GM10248 (cell line): ENCODE results near the gene ARHGEF37.

ENCODE experiments used
- CTCF ChIA-PET: fragments of 300-600 bp; sonication (Branson Sonifier 250); formaldehyde crosslinking; extraction: SDS; loops from one replicate; lab custom pipeline; 2021; ENCODE audit warnings: antibody characterized with exemption; lab: Yijun Ruan, JAX
- POLR2A ChIA-PET: fragments of 350-650 bp; sonication (Branson Sonifier 250); formaldehyde crosslinking; extraction: SDS; loops from one replicate; lab custom pipeline; 2020; ENCODE audit warnings: antibody characterized with exemption; lab: Yijun Ruan, JAX
- DNase-seq: peaks from one replicate; pipeline ENCODE4 v3.0.0; 2012; ENCODE audit errors: extremely low spot score
- CTCF ChIP-seq: IDR thresholded peaks from 2 replicates; pipeline ENCODE4 v1.5.1; 2012; ENCODE audit warnings: mild to moderate bottlenecking, low read depth; ENCODE audit errors: extremely low read depth, missing control alignments, control extremely low read depth

The ARHGEF37 gene

GRCh38 chr5:149575131-149575530 lies 6.2 kb upstream of the ARHGEF37 start:
- no peak for TF ChIP-seq CTCF
- DNase-seq: no peak
- ChIA-PET CTCF (interaction anchor here (0.9 to 1.9 kb wide), 9 partner anchors 10 to 204 kb away, joined by 3 to 5 read pairs (median 4); no protein-coding TSS in a partner anchor), POLR2A (no interaction called here)

GRCh38 chr5:149576021-149576420 lies 5.3 kb upstream of the ARHGEF37 start:
- CTCF ChIA-PET: interaction anchor here (0.9 to 1.9 kb wide), 7 partner anchors 11 to 205 kb away, joined by 3 to 5 read pairs (median 4); no protein-coding TSS in a partner anchor
- no peak for TF ChIP-seq CTCF
- POLR2A ChIA-PET: no interaction called here
- DNase-seq: no peak

GRCh38 chr5:149578896-149579295 lies 2.4 kb upstream of the ARHGEF37 start:
- ChIA-PET CTCF (interaction anchor here (1.1 to 5.3 kb wide), 7 partner anchors 13 to 145 kb away, joined by 3 to 27 read pairs (median 3); no protein-coding TSS in a partner anchor), POLR2A (no interaction called here)
- no peak for TF ChIP-seq CTCF
- no peak for DNase-seq

- POLR2A ChIA-PET: no interaction called here
- no peak for DNase-seq
- TF ChIP-seq CTCF: no peak
- CTCF ChIA-PET: interaction anchor here (1.1 to 5.3 kb wide), 4 partner anchors 11 to 146 kb away, joined by 3 to 27 read pairs (median 4); no protein-coding TSS in a partner anchor
Measured at GRCh38 chr5:149580808-149581191, 498 bp upstream of the ARHGEF37 start.

- ChIA-PET POLR2A (no interaction called here), CTCF (interaction anchor here (0.7 to 5.3 kb wide), 5 partner anchors 16 to 210 kb away, joined by 3 to 27 read pairs (median 4); no protein-coding TSS in a partner anchor)
- no peak for TF ChIP-seq CTCF
- no peak for DNase-seq
Measured at GRCh38 chr5:149581931-149582768, 852 bp downstream of the ARHGEF37 start.

GRCh38 chr5:149583394-149583793 lies 2.1 kb downstream of the ARHGEF37 start:
- no peak for DNase-seq
- no peak for TF ChIP-seq CTCF
- ChIA-PET POLR2A (no interaction called here), CTCF (interaction anchor here (1.0 to 5.3 kb wide), 4 partner anchors 18 to 211 kb away, joined by 4 to 27 read pairs (median 6); no protein-coding TSS in a partner anchor)
